ENCODE results near the gene GALT. TPM values are rescaled to one million over a fixed set of nuclear protein-coding genes. Genes with fewer than 3 reads are reported as not detected.

GALT gene
- total and polyA plus RNA-seq, 2 experiments from 2014 or later: 31.5 to 35.1 TPM

DNA sequence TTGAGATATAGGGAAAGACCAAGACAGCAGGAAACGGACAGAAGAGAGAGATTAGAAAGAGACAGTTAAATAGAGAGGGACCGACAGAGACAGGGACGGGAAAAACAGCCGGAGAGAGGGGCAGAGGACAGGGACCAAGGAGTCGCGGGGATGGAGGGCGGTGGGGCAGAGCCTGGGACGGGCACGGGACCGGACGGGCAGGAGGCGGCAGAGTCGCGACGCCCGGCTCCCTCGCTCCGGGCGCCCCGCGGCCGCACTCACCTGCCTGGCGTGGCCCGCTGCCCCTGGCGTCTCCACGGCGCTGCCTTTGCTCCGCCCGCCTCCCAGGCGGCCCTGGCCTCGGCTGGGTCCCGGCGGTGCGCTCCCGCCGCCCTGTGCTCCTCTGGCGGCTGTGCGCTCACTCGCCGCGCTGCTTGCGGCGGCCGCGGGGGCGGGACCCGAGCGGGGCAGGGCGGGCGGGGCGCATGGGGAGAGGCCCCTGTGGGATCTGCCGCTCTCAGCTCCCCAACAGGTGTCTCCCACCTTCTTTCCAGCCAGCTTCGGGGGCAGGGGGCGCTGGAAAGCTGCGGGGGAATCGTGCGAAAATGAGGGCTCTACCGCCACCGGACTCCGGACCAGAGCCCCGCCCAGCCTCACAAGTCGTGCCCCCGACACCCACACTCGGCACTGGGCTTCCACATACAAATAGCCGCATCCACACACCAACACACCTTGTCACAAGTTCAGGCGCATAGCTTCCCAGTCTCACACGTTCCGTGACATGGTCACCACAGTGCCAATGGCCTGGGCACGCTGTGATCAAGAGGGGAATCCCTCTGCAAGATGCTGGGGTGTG lies 17.6 kb upstream of the GALT start, which contains the start of gene ARID3C:
Gene ARID3C, minus strand, starts transcription at position 411 of the 835 bp plus-strand sequence. CDS start 1,052 bp downstream, outside the sequence.
- Mint-ChIP-seq H3K27ac (no peak within 1 kb of the TSS), H3K4me3 (peak within 1 kb of the TSS; percentile 78), H3K4me1 (peaks cover 29% of the 10 kb centered on the region), H3K27me3 (ENCODE audit: insufficient read depth, low read depth, poor library complexity) (peaks cover 75% of the 10 kb centered on the region), H3K36me3 (ENCODE audit: low read depth) (peaks cover 4% of the 10 kb centered on the region; the same call in 1 of the 3 replicates), H3K9me3 (peaks cover 4% of the 10 kb centered on the region; the same call in 1 of the 3 replicates)
- Histone ChIP-seq H3K79me2 (replicated peaks; ENCODE audit: insufficient read depth) (no peaks in the 10 kb centered on the region), H3K4me2 (peak within 1 kb of the TSS; percentile 81), H3F3A (replicated peaks; ENCODE audit: low read depth) (0 out of 2 replicates have a peak, but pooled peaks cover 3% of the 10 kb centered on the region), H3K27ac (ENCODE audit: low read depth) (no peak within 1 kb of the TSS), H3K4me3 (peak within 1 kb of the TSS; percentile 54), H3K9me2 (ENCODE audit: insufficient read depth) (no peaks in the 10 kb centered on the region), H3K4me1 (ENCODE audit: insufficient read depth) (peaks cover 13% of the 10 kb centered on the region; the same call in 1 of the 2 replicates), H4K20me1 (replicated peaks; ENCODE audit: insufficient read depth) (no peaks in the 10 kb centered on the region; the same call in 1 of the 2 replicates), H3K36me3 (ENCODE audit: insufficient read depth) (no peaks in the 10 kb centered on the region), H3K27me3 (ENCODE audit: insufficient read depth) (peaks cover 92% of the 10 kb centered on the region), H2AFZ (peak within 1 kb of the TSS; percentile 81; the same call in 1 of the 2 replicates)
- peak; percentile 69 for DNase-seq (ENCODE audit: low spot score)
- ATAC-seq: peak; percentile 79
- TF ChIP-seq EZH2 (IDR thresholded peaks at IDR 0.05; ENCODE audit: low read depth, unreplicated experiment) (peak; percentile 85), POLR2AphosphoS5 (IDR thresholded peaks at IDR 0.05; ENCODE audit: low read depth) (no peak)
- TF ChIP-seq, protein P1, sequence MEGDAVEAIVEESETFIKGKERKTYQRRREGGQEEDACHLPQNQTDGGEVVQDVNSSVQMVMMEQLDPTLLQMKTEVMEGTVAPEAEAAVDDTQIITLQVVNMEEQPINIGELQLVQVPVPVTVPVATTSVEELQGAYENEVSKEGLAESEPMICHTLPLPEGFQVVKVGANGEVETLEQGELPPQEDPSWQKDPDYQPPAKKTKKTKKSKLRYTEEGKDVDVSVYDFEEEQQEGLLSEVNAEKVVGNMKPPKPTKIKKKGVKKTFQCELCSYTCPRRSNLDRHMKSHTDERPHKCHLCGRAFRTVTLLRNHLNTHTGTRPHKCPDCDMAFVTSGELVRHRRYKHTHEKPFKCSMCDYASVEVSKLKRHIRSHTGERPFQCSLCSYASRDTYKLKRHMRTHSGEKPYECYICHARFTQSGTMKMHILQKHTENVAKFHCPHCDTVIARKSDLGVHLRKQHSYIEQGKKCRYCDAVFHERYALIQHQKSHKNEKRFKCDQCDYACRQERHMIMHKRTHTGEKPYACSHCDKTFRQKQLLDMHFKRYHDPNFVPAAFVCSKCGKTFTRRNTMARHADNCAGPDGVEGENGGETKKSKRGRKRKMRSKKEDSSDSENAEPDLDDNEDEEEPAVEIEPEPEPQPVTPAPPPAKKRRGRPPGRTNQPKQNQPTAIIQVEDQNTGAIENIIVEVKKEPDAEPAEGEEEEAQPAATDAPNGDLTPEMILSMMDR (conservative IDR thresholded peaks at IDR 0.05; ENCODE audit: low read depth in 2 of 2): peak in 1 of 2 experiments; percentile 24; a peak in 1 of 4 replicates

DNA sequence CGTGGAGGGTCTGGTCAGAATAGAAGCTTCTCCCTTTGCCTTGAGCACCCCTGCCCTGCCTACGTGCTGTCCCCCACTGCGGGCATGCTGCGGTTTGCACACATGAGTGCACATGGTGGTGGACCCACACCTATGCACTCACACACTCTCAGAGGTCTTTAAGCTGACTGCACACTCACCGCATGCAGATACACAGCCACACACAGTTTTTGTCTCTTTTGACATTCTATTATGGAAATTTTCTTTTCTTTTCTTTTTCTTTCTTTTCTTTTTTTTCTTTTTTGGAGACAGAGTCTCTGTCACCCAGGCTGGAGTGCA lies 17.0 kb upstream of the GALT start:
- Histone ChIP-seq H3K9me2 (ENCODE audit: insufficient read depth) (no peaks in the 10 kb centered on the region), H3K27me3 (ENCODE audit: insufficient read depth) (peaks cover 86% of the 10 kb centered on the region), H3K79me2 (replicated peaks; ENCODE audit: insufficient read depth) (no peaks in the 10 kb centered on the region), H3K4me1 (ENCODE audit: insufficient read depth) (peaks cover 9% of the 10 kb centered on the region; the same call in 1 of the 2 replicates), H4K20me1 (replicated peaks; ENCODE audit: insufficient read depth) (no peaks in the 10 kb centered on the region; the same call in none of the 2 replicates), H3F3A (replicated peaks; ENCODE audit: low read depth) (0 out of 2 replicates have a peak, but pooled peaks cover 3% of the 10 kb centered on the region), H3K4me2 (peak overlapping the region; percentile 81), H3K4me3 (peak overlapping the region; percentile 54), H2AFZ (no peak overlapping the region), H3K27ac (ENCODE audit: low read depth) (no peak overlapping the region), H3K36me3 (ENCODE audit: insufficient read depth) (no peaks in the 10 kb centered on the region)
- TF ChIP-seq STAT1 (IDR thresholded peaks at IDR 0.05; ENCODE audit: unreplicated experiment) (no peak), NANOG (IDR thresholded peaks at IDR 0.05; ENCODE audit: borderline replicate concordance) (no peak), EZH2phosphoT487 (IDR thresholded peaks at IDR 0.05; ENCODE audit: unreplicated experiment) (no peak), ZNF331 (CRISPR knock-in tag; IDR thresholded peaks at IDR 0.05; ENCODE audit: low read depth) (no peak)
- TF ChIP-seq, protein P1 (conservative IDR thresholded peaks at IDR 0.05; ENCODE audit: low read depth in 2 of 2): no peak
- H3K4me1 Mint-ChIP-seq: peaks cover 25% of the 10 kb centered on the region
- H3K9me3 Mint-ChIP-seq: peaks cover 4% of the 10 kb centered on the region; the same call in 1 of the 3 replicates
- no peak; the same call in 2 of the 3 replicates for ATAC-seq
- peaks cover 9% of the 10 kb centered on the region; the same call in 2 of the 3 replicates for H3K36me3 Mint-ChIP-seq (ENCODE audit: low read depth)
- H3K27ac Mint-ChIP-seq: no peak overlapping the region
- H3K27me3 Mint-ChIP-seq (ENCODE audit: insufficient read depth, low read depth, poor library complexity): peaks cover 70% of the 10 kb centered on the region
- peak overlapping the region; percentile 73 for H3K4me3 Mint-ChIP-seq
- DNase-seq (ENCODE audit: low spot score): no peak
